Naive B cell (primary cell): ENCODE data around the gene ATAD3B. TPM values are rescaled to one million over a fixed set of nuclear protein-coding genes. Genes with fewer than 3 reads are reported as not detected.
"Not testable (repeated sequence)": the region's sequence is repeated elsewhere in the genome, so short reads cannot be mapped to it uniquely, and the experiment has no call there.

ENCODE experiments used
- ATAC-seq, 2 donors: fragments of 150-1000 bp; cut with Tn5 transposase; 2 replicates each; pipeline ENCODE4 v1.10.0; 2021; ENCODE audit warnings: low read depth in 2 of 2, mild to moderate bottlenecking in 2 of 2, moderate library complexity in 2 of 2
- DNase-seq: peaks from one replicate; pipeline ENCODE4 v3.0.0; 2022
- H3K27ac Mint-ChIP-seq, 6 donors: one replicate each; pipeline ENCODE4 v1.8.0; 2020 to 2022; ENCODE audit warnings: mild to moderate bottlenecking in 6 of 6, mixed read lengths in 6 of 6, moderate library complexity in 5 of 6, inconsistent platforms in 2 of 6
- H3K27me3 Mint-ChIP-seq, 3 donors: one replicate each; pipeline ENCODE4 v1.8.0; 2021 to 2022; ENCODE audit warnings: mixed read lengths in 3 of 3, mild to moderate bottlenecking in 1 of 3
- H3K36me3 Mint-ChIP-seq, 2 donors: one replicate each; pipeline ENCODE4 v1.8.0; 2020 to 2022; ENCODE audit warnings: mixed read lengths in 2 of 2, inconsistent platforms in 1 of 2, mild to moderate bottlenecking in 1 of 2
- H3K4me1 Mint-ChIP-seq, 3 donors: one replicate each; pipeline ENCODE4 v1.8.0; 2020 to 2022; ENCODE audit warnings: mixed read lengths in 3 of 3, inconsistent platforms in 1 of 3, mild to moderate bottlenecking in 1 of 3, moderate library complexity in 1 of 3
- H3K4me3 Mint-ChIP-seq, 8 donors: one replicate each; pipeline ENCODE4 v1.8.0; 2020 to 2022; ENCODE audit warnings: mild to moderate bottlenecking in 8 of 8, mixed read lengths in 8 of 8, moderate library complexity in 8 of 8, inconsistent platforms in 2 of 8
- H3K9me3 Mint-ChIP-seq, 7 donors: one replicate each; pipeline ENCODE4 v1.8.0; 2020 to 2022; ENCODE audit warnings: mixed read lengths in 7 of 7, mild to moderate bottlenecking in 5 of 7, inconsistent platforms in 2 of 7, moderate library complexity in 1 of 7
- polyA plus RNA-seq, 6 donors: library from polyadenylated mRNA; unstranded; fragments of 300-500 nt; fragmentation: Illumina TruSeq; gene quantifications; one replicate each; pipeline ENCODE4 v1.2.3, GENCODE V29; 2021; ENCODE audit warnings: low read depth in 6 of 6

Gene ATAD3B
- polyA plus RNA-seq, 6 donors from 2014 or later: 0.20 to 10.2 (median 2.9) TPM

DNA sequence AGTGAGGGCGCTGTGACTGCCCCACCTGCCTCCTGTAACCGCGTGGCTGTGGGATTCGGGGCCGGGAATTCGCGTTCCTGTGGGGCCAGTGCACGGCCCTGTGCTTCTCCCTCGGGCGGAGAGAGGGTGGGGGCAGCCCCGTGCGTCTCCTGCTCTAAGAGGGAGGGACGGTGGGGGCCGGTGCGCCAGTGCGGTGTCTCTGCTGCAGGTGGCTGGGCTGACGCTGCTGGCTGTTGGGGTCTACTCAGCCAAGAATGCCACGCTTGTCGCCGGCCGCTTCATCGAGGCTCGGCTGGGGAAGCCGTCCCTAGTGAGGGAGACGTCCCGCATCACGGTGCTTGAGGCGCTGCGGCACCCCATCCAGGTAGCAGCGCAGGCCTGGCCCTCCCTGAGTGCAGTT, 51.0 kb downstream of the ATAD3B start:
- not testable (repeated sequence) for H3K9me3 Mint-ChIP-seq, H3K27me3 Mint-ChIP-seq, H3K4me3 Mint-ChIP-seq, H3K4me1 Mint-ChIP-seq, H3K36me3 Mint-ChIP-seq, H3K27ac Mint-ChIP-seq, DNase-seq, ATAC-seq

DNA sequence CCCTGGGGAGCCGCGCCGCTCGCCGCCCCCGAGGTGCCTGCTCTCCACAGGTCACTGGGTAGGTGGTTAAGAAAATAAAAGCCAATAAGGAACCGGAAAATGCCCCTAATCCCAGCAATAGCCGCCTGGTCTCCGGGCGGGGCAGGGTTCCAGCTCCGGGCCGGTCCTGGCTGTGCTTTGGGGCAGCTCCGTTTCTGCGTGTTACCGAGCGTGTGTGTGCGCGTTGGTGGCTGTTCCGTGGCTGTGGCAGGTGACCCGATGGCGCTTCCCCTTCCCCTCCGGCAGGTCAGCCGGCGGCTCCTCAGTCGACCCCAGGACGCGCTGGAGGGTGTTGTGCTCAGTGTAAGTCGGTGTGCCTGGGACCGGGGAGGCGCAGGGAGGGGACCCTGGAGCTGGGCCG, 51.7 kb downstream of the ATAD3B start:
- not testable (repeated sequence) for H3K27ac Mint-ChIP-seq, H3K27me3 Mint-ChIP-seq, H3K9me3 Mint-ChIP-seq, H3K4me1 Mint-ChIP-seq, H3K36me3 Mint-ChIP-seq, DNase-seq, H3K4me3 Mint-ChIP-seq, ATAC-seq

DNA sequence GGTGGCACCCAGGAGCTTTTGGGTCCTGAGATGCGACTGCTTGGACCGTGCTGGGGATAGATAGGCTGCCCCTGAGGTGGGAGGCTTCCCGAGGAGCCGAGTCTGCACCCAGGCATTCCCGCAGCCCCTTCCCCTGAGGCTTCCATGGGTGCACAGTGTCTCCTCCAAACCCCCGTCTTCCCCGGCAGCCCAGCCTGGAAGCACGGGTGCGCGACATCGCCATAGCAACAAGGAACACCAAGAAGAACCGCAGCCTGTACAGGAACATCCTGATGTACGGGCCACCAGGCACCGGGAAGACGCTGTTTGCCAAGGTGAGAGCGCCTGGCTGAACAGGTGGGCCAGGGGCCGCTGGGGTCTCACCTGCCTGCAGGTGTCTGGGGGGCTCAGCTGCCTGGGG, 52.1 kb downstream of the ATAD3B start:
- not testable (repeated sequence) for H3K4me3 Mint-ChIP-seq, H3K27me3 Mint-ChIP-seq, DNase-seq, H3K4me1 Mint-ChIP-seq, H3K36me3 Mint-ChIP-seq, ATAC-seq, H3K27ac Mint-ChIP-seq, H3K9me3 Mint-ChIP-seq

DNA sequence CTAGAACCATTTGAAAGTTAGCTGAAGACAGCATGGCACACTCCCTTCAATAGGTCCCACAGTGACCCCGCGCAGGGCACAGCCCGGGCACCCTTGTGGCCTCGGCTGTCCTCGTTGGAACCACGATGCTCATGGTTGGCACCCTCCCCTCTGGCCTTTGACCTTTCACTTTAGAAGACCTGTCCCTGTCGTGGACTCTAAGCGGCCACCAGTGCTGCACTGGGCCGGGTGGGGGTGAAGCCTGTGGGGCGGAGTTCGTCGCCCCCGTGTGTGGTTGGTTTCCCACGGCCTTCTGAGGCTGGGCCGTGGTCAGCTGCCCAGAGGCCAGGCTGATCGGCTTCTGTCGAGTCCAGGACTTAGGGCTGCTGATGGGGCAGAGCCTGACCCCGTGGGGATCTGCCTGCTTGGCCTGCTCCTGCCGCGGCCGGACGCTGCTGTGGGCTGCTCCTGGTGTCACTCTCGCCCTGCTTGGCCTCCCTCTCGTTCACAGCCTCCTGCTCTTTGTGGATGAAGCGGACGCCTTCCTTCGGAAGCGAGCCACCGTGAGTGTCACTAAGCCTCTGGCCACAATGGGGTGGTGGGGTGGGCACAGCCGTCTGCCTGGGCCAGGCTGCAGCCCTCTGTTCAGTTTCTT, 53.3 kb downstream of the ATAD3B start:
- not testable (repeated sequence) for H3K4me3 Mint-ChIP-seq, H3K27me3 Mint-ChIP-seq, H3K9me3 Mint-ChIP-seq, H3K27ac Mint-ChIP-seq, ATAC-seq, H3K4me1 Mint-ChIP-seq, DNase-seq, H3K36me3 Mint-ChIP-seq

GRCh38 chr1:1526476-1526875, 54.9 kb downstream of the ATAD3B start:
- H3K27ac Mint-ChIP-seq, DNase-seq, H3K9me3 Mint-ChIP-seq, H3K4me3 Mint-ChIP-seq, H3K27me3 Mint-ChIP-seq, H3K36me3 Mint-ChIP-seq, ATAC-seq, H3K4me1 Mint-ChIP-seq: not testable (repeated sequence)

DNA sequence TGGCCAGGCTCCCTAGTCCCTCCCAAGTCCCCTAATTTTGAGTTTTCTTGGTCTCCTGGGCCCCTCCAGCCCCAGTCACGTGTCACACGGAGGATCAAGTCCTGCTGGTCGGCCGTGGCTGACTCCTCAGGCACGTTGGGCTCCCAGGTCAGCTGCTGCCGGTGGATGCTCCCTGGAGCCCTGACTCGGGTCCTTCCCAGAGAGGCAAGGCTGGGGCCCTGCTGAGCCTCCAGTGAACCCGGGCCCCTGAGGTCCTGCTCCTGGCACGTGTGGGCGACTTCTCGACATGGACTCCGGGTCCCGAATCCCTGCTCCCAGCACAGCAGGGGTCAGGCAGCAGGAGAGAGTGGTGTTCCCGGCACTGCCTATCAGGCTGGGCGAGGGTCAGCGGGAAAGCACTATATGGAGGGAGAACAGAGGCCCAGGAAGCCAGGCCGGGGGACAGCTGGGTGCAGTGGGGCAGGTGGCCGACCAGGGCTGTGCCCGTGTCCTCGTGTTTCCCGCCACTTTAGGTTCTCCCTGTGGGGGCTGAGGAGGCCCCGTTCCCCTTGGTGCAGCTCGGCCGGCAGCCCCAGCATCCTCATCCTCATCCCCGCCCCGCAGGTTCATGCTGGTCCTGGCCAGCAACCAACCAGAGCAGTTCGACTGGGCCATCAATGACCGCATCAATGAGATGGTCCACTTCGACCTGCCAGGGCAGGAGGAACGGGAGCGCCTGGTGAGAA, 55.7 kb downstream of the ATAD3B start:
- Mint-ChIP-seq H3K27ac (peak overlapping the region in 1 of 6 donors; percentile 26), H3K9me3 (peaks cover 0 to 8% (median 4%) of the 10 kb centered on the region in 7 donors), H3K36me3 (peaks cover 5% of the 10 kb centered on the region in 2 donors), H3K4me1 (no peaks in the 10 kb centered on the region), H3K27me3 (no peaks in the 10 kb centered on the region), H3K4me3 (no peak overlapping the region)
- ATAC-seq (no peak), DNase-seq (no peak)

- Mint-ChIP-seq H3K4me1 (no peaks in the 10 kb centered on the region), H3K4me3 (no peak overlapping the region), H3K36me3 (peaks cover 5 to 7% of the 10 kb centered on the region in 2 donors), H3K27me3 (no peaks in the 10 kb centered on the region), H3K27ac (no peak overlapping the region), H3K9me3 (peaks cover 0 to 8% (median 5%) of the 10 kb centered on the region in 7 donors)
- no peak for ATAC-seq
- DNase-seq: no peak
Observed at GRCh38 chr1:1528301-1529267, 57.0 kb downstream of the ATAD3B start.

DNA sequence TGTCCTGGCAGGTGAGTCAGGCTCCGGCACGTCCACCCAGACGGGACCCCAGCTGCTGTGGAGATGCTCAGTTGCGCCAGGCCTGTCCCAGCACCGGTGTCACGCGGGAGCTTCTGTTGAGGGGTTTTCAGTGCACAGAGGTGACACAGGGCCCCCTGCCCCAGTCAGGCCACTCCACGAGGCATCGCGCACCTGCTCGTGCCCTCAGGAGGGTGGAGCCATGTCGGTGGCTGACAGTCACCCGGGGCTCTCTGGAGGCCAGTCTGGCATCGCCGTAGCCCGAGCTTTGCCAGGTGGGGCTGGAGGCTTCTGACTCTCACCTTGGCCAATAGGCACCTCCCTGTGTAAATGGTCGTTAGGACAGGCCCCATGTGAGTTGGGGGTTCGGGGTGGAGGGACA, 57.8 kb downstream of the ATAD3B start:
- no peak overlapping the region for H3K27ac Mint-ChIP-seq
- H3K4me3 Mint-ChIP-seq: no peak overlapping the region
- ATAC-seq (no peak), DNase-seq (no peak)
- no peaks in the 10 kb centered on the region for H3K27me3 Mint-ChIP-seq
- no peaks in the 10 kb centered on the region for H3K4me1 Mint-ChIP-seq
- peaks cover 5 to 7% of the 10 kb centered on the region in 2 donors for H3K36me3 Mint-ChIP-seq
- H3K9me3 Mint-ChIP-seq: peaks cover 0 to 8% (median 5%) of the 10 kb centered on the region in 7 donors

- H3K4me1 Mint-ChIP-seq: no peaks in the 10 kb centered on the region
- no peaks in the 10 kb centered on the region for H3K27me3 Mint-ChIP-seq
- no peak for ATAC-seq
- no peak for DNase-seq
- peaks cover 0 to 8% (median 5%) of the 10 kb centered on the region in 7 donors for H3K9me3 Mint-ChIP-seq
- H3K4me3 Mint-ChIP-seq: no peak overlapping the region
- H3K36me3 Mint-ChIP-seq: peaks cover 5 to 7% of the 10 kb centered on the region in 2 donors
- peak overlapping the region in 1 of 6 donors; percentile 42 for H3K27ac Mint-ChIP-seq
Observed at GRCh38 chr1:1529936-1530335, 58.4 kb downstream of the ATAD3B start.

DNA sequence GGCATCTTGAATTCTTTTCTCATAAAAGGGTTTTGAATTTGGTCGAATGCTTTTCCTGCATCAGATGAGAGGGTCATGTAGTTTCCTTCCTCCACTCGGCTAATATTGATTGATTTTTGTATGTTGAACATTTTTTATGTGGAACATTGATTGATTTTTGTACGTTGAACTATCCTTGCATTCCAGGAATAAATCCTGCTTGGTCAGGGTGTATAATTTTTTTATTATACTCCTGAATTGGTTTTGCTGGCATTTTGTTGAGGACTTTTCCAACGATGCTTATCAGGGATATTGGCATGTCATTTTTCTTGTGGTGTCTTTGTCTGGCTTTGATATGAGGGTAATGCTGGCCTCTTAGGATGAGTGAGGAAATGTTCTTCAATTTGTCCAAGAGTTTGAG, 60.4 kb downstream of the ATAD3B start:
- Mint-ChIP-seq H3K27me3 (no peaks in the 10 kb centered on the region), H3K9me3 (peaks cover 0 to 8% (median 5%) of the 10 kb centered on the region in 7 donors), H3K27ac (peak overlapping the region in 1 of 6 donors; percentile 4), H3K36me3 (peaks cover 5 to 7% of the 10 kb centered on the region in 2 donors), H3K4me1 (no peaks in the 10 kb centered on the region), H3K4me3 (peak overlapping the region in 1 of 8 donors; percentile 9)
- DNase-seq (no peak), ATAC-seq (no peak)

GRCh38 chr1:1533176-1533893, 61.8 kb downstream of the ATAD3B start:
- not testable (repeated sequence) for H3K4me3 Mint-ChIP-seq, H3K27me3 Mint-ChIP-seq, DNase-seq, ATAC-seq, H3K27ac Mint-ChIP-seq, H3K4me1 Mint-ChIP-seq, H3K9me3 Mint-ChIP-seq, H3K36me3 Mint-ChIP-seq

GRCh38 chr1:1533894-1534291, 62.3 kb downstream of the ATAD3B start:
- not testable (repeated sequence) for H3K27me3 Mint-ChIP-seq, DNase-seq, H3K4me1 Mint-ChIP-seq, H3K4me3 Mint-ChIP-seq, H3K27ac Mint-ChIP-seq, H3K9me3 Mint-ChIP-seq, ATAC-seq, H3K36me3 Mint-ChIP-seq
